ENCODE results near the gene NECAB2.
A peak's percentile ranks its signal among the peaks of the same experiment; 100 is the strongest.

NECAB2 gene

GRCh38 chr16:84040226-84040822 lies 72.3 kb downstream of the NECAB2 start:
- WGBS (ENCODE audit: insufficient coverage), result 87% methylated on average over 14 of the region's 14 CpGs
- CTCF ChIA-PET, result interaction anchor here (1.1 to 1.2 kb wide), 2 partner anchors 60 to 80 kb away, joined by 3 read pairs; no protein-coding TSS in a partner anchor

GRCh38 chr16:84040823-84041820 lies 73.1 kb downstream of the NECAB2 start:
- H3K4me3 ChIP-seq (ENCODE audit: control insufficient read depth in 1 of 7, extremely low read depth in 1 of 7, insufficient read depth in 4 of 7, low read depth in 2 of 7, low read length in 6 of 7), result no peak overlapping the region
- H3K36me3 ChIP-seq (ENCODE audit: control insufficient read depth in 4 of 4, insufficient read depth in 4 of 4, low read length in 3 of 4), result no peaks in the 10 kb centered on the region
- DNase-seq, result no peak
- WGBS (ENCODE audit: insufficient coverage), result 91% methylated on average over 37 of the region's 42 CpGs
- POLR2A ChIA-PET, result no interaction called here
- no peaks in the 10 kb centered on the region for H3K4me1 ChIP-seq (ENCODE audit: control extremely low read depth in 1 of 4, control insufficient read depth in 4 of 4, insufficient read depth in 4 of 4, low read length in 3 of 4)
- CTCF ChIA-PET, result interaction anchor here (1.0 to 1.6 kb wide), 5 partner anchors 10 to 81 kb away, joined by 3 to 7 read pairs (median 3); no protein-coding TSS in a partner anchor
- no peak overlapping the region for H3K27ac ChIP-seq (ENCODE audit: insufficient read depth in 1 of 2, low read depth in 1 of 2, low read length in 2 of 2, poor library complexity in 1 of 2, severe bottlenecking in 2 of 2)
- H3K27me3 ChIP-seq (replicated peaks in 2 of 5; ENCODE audit: control insufficient read depth in 4 of 5, insufficient read depth in 5 of 5, low read length in 4 of 5), result peaks cover 0 to 94% (median 39%) of the 10 kb centered on the region in 5 experiments
- H3K9me3 ChIP-seq (ENCODE audit: control extremely low read depth in 1 of 5, control insufficient read depth in 4 of 5, insufficient read depth in 2 of 5, low read depth in 1 of 5, low read length in 4 of 5), result peaks cover 0 to 6% (median 6%) of the 10 kb centered on the region in 5 experiments

More at GRCh38 chr16:84040226-84040822, 72.3 kb downstream of the NECAB2 start:
- H3K9me3 ChIP-seq (ENCODE audit: control extremely low read depth in 1 of 5, control insufficient read depth in 4 of 5, insufficient read depth in 2 of 5, low read depth in 1 of 5, low read length in 4 of 5), result peaks cover 1 to 14% (median 11%) of the 10 kb centered on the region in 5 experiments
- POLR2A ChIA-PET, result no interaction called here
- H3K27ac ChIP-seq (ENCODE audit: insufficient read depth in 1 of 2, low read depth in 1 of 2, low read length in 2 of 2, poor library complexity in 1 of 2, severe bottlenecking in 2 of 2), result no peak overlapping the region
- no peaks in the 10 kb centered on the region for H3K4me1 ChIP-seq (ENCODE audit: control extremely low read depth in 1 of 4, control insufficient read depth in 4 of 4, insufficient read depth in 4 of 4, low read length in 3 of 4)
- H3K4me3 ChIP-seq (ENCODE audit: control insufficient read depth in 1 of 7, extremely low read depth in 1 of 7, insufficient read depth in 4 of 7, low read depth in 2 of 7, low read length in 6 of 7), result no peak overlapping the region
- no peak for DNase-seq
- peaks cover 0 to 94% (median 39%) of the 10 kb centered on the region in 5 experiments for H3K27me3 ChIP-seq (replicated peaks in 2 of 5; ENCODE audit: control insufficient read depth in 4 of 5, insufficient read depth in 5 of 5, low read length in 4 of 5)
- H3K36me3 ChIP-seq (ENCODE audit: control insufficient read depth in 4 of 4, insufficient read depth in 4 of 4, low read length in 3 of 4), result no peaks in the 10 kb centered on the region

GRCh38 chr16:84041881-84042280 lies 73.8 kb downstream of the NECAB2 start:
- POLR2A ChIA-PET, result no interaction called here
- CTCF ChIA-PET, result interaction anchor here (1.0 to 1.6 kb wide), 4 partner anchors 9 to 84 kb away, joined by 3 to 7 read pairs (median 3); no protein-coding TSS in a partner anchor
- DNase-seq, result no peak
- 87% methylated on average over 16 of the region's 17 CpGs for WGBS (ENCODE audit: insufficient coverage)
- peaks cover 0 to 89% (median 39%) of the 10 kb centered on the region in 5 experiments for H3K27me3 ChIP-seq (replicated peaks in 2 of 5; ENCODE audit: control insufficient read depth in 4 of 5, insufficient read depth in 5 of 5, low read length in 4 of 5)
- H3K9me3 ChIP-seq (ENCODE audit: control extremely low read depth in 1 of 5, control insufficient read depth in 4 of 5, insufficient read depth in 2 of 5, low read depth in 1 of 5, low read length in 4 of 5), result no peaks in the 10 kb centered on the region
- H3K36me3 ChIP-seq (ENCODE audit: control insufficient read depth in 4 of 4, insufficient read depth in 4 of 4, low read length in 3 of 4), result no peaks in the 10 kb centered on the region
- H3K4me3 ChIP-seq (ENCODE audit: control insufficient read depth in 1 of 7, extremely low read depth in 1 of 7, insufficient read depth in 4 of 7, low read depth in 2 of 7, low read length in 6 of 7), result no peak overlapping the region
- H3K27ac ChIP-seq (ENCODE audit: insufficient read depth in 1 of 2, low read depth in 1 of 2, low read length in 2 of 2, poor library complexity in 1 of 2, severe bottlenecking in 2 of 2), result no peak overlapping the region
- no peaks in the 10 kb centered on the region for H3K4me1 ChIP-seq (ENCODE audit: control extremely low read depth in 1 of 4, control insufficient read depth in 4 of 4, insufficient read depth in 4 of 4, low read length in 3 of 4)

GRCh38 chr16:84042308-84042878 lies 74.3 kb downstream of the NECAB2 start, which contains the start of gene SLC38A8:
Gene SLC38A8 (minus strand): TSS chr16:84042795. CDS start chr16:84042157, 638 bp downstream.
- H3K4me1 ChIP-seq (ENCODE audit: control extremely low read depth in 1 of 4, control insufficient read depth in 4 of 4, insufficient read depth in 4 of 4, low read length in 3 of 4), result no peaks in the 10 kb centered on the region
- ChIA-PET CTCF (interaction anchor here (0.6 to 2.4 kb wide), 6 partner anchors 9 to 456 kb away, joined by 3 to 7 read pairs (median 3); no protein-coding TSS in a partner anchor), POLR2A (no interaction called here)
- no peaks in the 10 kb centered on the region for H3K9me3 ChIP-seq (ENCODE audit: control extremely low read depth in 1 of 5, control insufficient read depth in 4 of 5, insufficient read depth in 2 of 5, low read depth in 1 of 5, low read length in 4 of 5)
- no peak within 1 kb of the TSS for H3K4me3 ChIP-seq (ENCODE audit: control insufficient read depth in 1 of 7, extremely low read depth in 1 of 7, insufficient read depth in 4 of 7, low read depth in 2 of 7, low read length in 6 of 7)
- H3K36me3 ChIP-seq (ENCODE audit: control insufficient read depth in 4 of 4, insufficient read depth in 4 of 4, low read length in 3 of 4), result no peaks in the 10 kb centered on the region
- H3K27ac ChIP-seq (ENCODE audit: insufficient read depth in 1 of 2, low read depth in 1 of 2, low read length in 2 of 2, poor library complexity in 1 of 2, severe bottlenecking in 2 of 2), result no peak within 1 kb of the TSS
- 70% methylated on average over 5 of the region's 9 CpGs for WGBS (ENCODE audit: insufficient coverage)
- no peak for DNase-seq
- H3K27me3 ChIP-seq (replicated peaks in 2 of 5; ENCODE audit: control insufficient read depth in 4 of 5, insufficient read depth in 5 of 5, low read length in 4 of 5), result peaks cover 0 to 86% (median 36%) of the 10 kb centered on the region in 5 experiments

GRCh38 chr16:84042879-84043485 lies 74.9 kb downstream of the NECAB2 start:
- peaks cover 0 to 2% (median 0%) of the 10 kb centered on the region in 4 experiments for H3K36me3 ChIP-seq (ENCODE audit: control insufficient read depth in 4 of 4, insufficient read depth in 4 of 4, low read length in 3 of 4)
- ChIA-PET POLR2A (no interaction called here), CTCF (interaction anchor here (0.6 to 2.4 kb wide), 4 partner anchors 18 to 455 kb away, joined by 3 to 7 read pairs (median 5); no protein-coding TSS in a partner anchor)
- no peak for DNase-seq
- H3K27ac ChIP-seq (ENCODE audit: insufficient read depth in 1 of 2, low read depth in 1 of 2, low read length in 2 of 2, poor library complexity in 1 of 2, severe bottlenecking in 2 of 2), result no peak overlapping the region
- H3K9me3 ChIP-seq (ENCODE audit: control extremely low read depth in 1 of 5, control insufficient read depth in 4 of 5, insufficient read depth in 2 of 5, low read depth in 1 of 5, low read length in 4 of 5), result no peaks in the 10 kb centered on the region
- no peak overlapping the region for H3K4me3 ChIP-seq (ENCODE audit: control insufficient read depth in 1 of 7, extremely low read depth in 1 of 7, insufficient read depth in 4 of 7, low read depth in 2 of 7, low read length in 6 of 7)
- H3K4me1 ChIP-seq (ENCODE audit: control extremely low read depth in 1 of 4, control insufficient read depth in 4 of 4, insufficient read depth in 4 of 4, low read length in 3 of 4), result no peaks in the 10 kb centered on the region
- peaks cover 0 to 90% (median 36%) of the 10 kb centered on the region in 5 experiments for H3K27me3 ChIP-seq (replicated peaks in 2 of 5; ENCODE audit: control insufficient read depth in 4 of 5, insufficient read depth in 5 of 5, low read length in 4 of 5)
- WGBS (ENCODE audit: insufficient coverage), result 69% methylated on average over 19 of the region's 22 CpGs

- Histone ChIP-seq H3K27ac (ENCODE audit: insufficient read depth in 1 of 2, low read depth in 1 of 2, low read length in 2 of 2, poor library complexity in 1 of 2, severe bottlenecking in 2 of 2) (no peak overlapping the region), H3K4me3 (ENCODE audit: control insufficient read depth in 1 of 7, extremely low read depth in 1 of 7, insufficient read depth in 4 of 7, low read depth in 2 of 7, low read length in 6 of 7) (no peak overlapping the region), H3K9me3 (ENCODE audit: control extremely low read depth in 1 of 5, control insufficient read depth in 4 of 5, insufficient read depth in 2 of 5, low read depth in 1 of 5, low read length in 4 of 5) (no peaks in the 10 kb centered on the region), H3K27me3 (replicated peaks in 2 of 5; ENCODE audit: control insufficient read depth in 4 of 5, insufficient read depth in 5 of 5, low read length in 4 of 5) (peaks cover 0 to 84% (median 33%) of the 10 kb centered on the region in 5 experiments), H3K4me1 (ENCODE audit: control extremely low read depth in 1 of 4, control insufficient read depth in 4 of 4, insufficient read depth in 4 of 4, low read length in 3 of 4) (no peaks in the 10 kb centered on the region), H3K36me3 (ENCODE audit: control insufficient read depth in 4 of 4, insufficient read depth in 4 of 4, low read length in 3 of 4) (peaks cover 0 to 2% (median 0%) of the 10 kb centered on the region in 4 experiments)
- WGBS (ENCODE audit: insufficient coverage), result 51% methylated on average over 14 of the region's 18 CpGs
- DNase-seq, result peak in 2 of 3 donors; percentile 46 to 58
- CTCF ChIA-PET, result interaction anchor here (0.9 to 2.4 kb wide), 4 partner anchors 17 to 116 kb away, joined by 3 to 7 read pairs (median 5); no protein-coding TSS in a partner anchor
- POLR2A ChIA-PET, result no interaction called here
Measured at GRCh38 chr16:84043486-84044117, 75.6 kb downstream of the NECAB2 start.
